Right hindlimb (tissue), 1 donor: ENCODE data around the gene OR2A25.
"Not testable (repeated sequence)": the region's sequence is repeated elsewhere in the genome, so short reads cannot be mapped to it uniquely, and the experiment has no call there.

ENCODE experiments used
- DNase-seq: peaks from one replicate; pipeline ENCODE4 v3.0.0-alpha.2; 2018

OR2A25 gene, protein sequence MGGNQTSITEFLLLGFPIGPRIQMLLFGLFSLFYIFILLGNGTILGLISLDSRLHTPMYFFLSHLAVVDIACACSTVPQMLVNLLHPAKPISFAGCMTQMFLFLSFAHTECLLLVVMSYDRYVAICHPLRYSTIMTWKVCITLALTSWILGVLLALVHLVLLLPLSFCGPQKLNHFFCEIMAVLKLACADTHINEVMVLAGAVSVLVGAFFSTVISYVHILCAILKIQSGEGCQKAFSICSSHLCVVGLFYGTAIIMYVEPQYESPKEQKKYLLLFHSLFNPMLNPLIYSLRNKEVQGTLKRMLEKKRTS

DNA sequence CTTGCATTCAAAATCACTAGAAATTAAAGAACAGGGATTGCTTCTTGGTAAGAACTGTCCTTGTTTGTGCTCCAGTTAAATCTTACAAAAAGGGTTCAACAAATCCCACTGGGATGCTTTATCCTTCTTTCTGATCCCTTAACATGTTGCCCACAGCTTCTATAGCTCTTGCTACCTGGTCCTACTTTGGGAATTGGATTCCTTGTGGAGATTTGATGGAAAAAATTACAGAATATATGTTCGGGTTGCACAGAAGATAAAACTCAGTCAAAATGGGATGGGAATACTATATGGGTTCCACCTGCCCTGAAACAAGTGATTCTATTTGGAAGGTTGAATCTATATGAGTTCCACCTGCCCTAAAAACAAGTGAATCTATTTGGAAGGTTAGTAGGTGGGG is at the start of gene OR2A25:
Gene OR2A25, plus strand, starts transcription at position 301 of the 400 bp plus-strand sequence. CDS start 4,409 bp downstream, outside the sequence.
- DNase-seq: no peak

DNA sequence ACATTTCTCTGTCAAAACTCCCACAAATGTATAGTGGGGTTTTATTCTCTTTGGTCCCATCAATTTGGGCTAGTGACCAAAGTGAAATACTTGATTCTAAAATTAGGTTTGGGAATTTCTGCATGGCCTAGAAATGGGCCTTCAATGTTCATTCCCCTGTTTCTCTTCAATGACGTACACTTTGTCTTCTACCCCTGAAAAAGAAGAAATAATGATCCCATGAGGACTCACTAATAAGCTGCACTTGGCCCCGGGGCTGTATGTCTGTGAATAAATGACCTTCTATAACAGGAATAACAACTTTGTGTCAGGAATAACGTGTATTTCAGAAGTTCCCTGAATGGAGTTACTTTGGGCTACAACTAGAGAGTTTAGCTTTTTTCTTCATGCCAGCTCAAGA is 49.3 kb upstream of the OR2A25 start:
- no peak for DNase-seq

DNA sequence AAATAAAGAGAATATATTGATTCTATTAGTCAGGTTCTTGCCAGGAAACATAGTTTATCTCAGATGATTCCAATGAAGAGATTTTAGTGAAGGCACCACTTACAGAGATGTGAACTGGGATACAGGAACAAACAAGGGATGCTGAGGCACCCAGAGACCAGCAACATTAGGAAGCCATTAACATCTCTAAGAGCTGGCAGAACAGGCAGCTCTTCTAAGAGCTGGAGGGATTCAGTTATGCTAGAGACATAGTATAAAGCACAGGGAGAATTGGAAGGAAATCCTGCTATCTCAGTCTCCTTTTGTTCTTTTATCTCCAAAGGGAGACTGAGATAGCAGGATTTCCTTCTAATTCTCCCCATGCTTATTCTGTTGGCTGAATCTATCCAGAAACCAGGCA is 47.4 kb upstream of the OR2A25 start:
- DNase-seq: no peak

DNA sequence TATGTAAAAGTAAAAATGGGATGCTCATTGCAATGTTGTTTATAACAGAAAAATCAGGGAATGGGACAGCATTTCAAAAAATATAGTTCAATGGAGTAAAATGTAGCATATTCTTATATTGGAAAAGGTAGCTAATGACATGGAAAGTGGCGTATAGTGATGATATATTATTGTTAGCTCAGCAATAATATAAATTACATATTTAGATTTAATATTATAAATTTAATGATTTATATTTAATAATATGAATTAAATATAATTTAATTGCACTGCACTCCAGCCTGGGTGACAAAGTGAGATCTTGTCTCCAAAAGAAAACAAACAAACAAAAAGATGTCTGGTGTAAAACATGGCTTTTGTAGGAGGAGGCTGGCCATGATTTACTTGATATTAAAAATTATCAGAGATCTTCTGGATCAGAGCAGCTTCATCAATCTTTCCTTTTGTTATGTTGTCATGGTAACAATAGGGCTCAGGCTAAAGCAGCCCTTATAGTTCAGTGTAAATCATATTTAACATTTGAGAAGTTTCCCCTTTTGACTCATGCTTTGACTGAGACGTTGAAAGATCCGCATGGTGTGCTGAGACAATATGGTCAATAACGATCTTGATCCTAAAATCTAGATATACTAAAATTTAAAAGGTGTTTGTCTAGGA is 46.3 kb upstream of the OR2A25 start:
- DNase-seq: no peak

DNA sequence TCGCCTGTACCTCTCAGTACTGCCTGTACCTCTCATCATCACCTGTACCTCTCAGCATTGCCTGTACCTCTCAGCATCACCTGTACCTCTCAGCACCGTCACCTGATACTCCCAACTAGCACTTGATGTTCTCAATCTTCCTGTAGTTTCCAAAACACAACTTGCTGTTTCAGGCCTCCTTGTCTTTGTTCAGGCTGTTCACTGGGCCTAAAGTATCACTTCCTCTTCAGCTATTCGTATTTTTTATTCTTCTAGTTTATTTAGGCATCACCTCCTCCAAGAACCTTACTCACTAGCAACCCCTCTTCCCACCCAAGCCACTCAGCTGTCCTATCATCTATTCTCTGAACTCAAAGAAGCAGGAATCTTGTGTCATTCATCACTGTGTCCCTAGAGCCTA is 45.4 kb upstream of the OR2A25 start:
- DNase-seq: no peak

DNA sequence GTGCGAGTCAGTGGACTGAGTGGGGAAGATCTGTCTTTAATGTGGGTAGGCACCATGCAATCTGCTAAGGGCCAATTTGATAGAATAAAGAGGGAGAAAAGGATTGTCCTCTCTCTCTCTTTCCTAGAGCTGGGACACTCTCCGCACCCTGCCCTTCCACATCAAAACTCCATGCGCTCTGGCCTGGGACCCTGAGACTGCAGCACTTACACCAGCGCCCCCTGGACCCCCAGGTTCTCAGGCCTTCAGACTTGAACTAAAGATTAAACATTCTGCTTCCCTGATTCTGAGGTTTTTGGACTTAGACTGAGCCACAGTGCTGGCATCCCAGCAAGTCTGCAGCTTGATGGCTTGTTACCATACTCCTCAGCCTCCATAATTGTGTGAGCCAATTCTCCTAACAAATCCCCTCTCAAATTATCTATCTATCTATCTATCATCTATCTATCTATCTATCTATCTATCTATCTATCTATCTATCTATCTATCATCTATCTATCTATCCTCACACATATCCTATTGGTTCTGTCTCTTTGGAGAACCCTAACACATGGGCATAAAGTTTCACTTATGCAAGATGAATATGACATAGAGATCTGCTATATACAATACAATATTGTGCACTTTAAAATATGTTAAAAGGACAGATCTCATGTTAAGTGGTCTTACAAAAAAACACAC is 43.3 kb upstream of the OR2A25 start:
- no peak for DNase-seq

DNA sequence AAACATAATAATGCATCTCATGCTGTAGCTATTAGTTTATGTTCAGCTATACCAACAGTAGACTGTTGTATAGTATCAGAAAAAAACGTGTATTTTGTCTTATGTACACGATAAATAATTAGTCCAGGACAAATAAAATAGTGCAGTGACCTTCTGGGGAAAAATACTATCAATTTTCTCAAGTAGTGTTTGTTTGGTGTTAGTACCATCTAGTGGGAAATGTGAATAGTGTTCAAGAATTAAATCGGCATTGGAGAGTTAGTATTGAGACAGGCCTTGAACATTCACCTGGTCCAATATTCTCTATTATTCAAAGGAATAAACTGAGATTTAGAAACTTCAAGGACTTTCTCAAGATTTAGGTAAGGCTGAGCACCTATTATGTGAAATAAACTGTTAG is 42.5 kb upstream of the OR2A25 start:
- DNase-seq: no peak

DNA sequence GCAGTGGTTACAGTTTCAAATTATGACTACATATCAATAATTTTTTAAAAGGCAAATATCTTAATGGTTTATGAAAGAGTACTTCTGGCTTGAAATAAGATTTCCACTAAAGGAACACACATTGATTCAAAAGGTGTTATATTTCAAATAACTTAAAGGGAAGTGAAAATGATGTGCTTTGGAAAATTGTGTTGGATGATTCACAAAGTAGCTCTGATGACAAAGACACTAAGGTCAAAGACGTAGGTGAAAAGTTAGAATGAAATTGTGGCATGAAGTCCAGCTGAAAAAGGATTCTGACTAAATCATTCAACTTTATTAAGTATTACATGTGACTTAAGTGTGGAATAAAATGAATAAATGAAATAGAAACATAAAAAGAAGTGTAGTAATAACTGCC is 41.6 kb upstream of the OR2A25 start:
- no peak for DNase-seq

DNA sequence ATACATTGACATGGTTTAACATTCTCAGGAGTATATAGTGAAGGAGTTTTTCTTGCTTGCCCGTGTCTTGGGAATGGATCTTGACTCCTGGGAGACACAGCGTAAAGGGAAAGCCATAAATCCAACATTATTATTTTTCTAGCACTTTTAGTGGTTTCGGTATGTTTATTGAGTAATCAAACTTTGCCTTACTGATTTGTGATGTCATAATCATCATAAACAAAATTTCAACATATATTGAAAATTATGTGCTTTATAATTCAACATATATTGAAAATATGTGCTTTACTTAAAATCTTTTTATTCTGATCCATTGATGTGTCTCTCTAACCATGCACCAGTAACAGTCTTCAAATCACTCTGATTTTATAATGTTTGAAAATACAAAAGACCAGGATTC is 41.1 kb upstream of the OR2A25 start:
- DNase-seq: no peak

DNA sequence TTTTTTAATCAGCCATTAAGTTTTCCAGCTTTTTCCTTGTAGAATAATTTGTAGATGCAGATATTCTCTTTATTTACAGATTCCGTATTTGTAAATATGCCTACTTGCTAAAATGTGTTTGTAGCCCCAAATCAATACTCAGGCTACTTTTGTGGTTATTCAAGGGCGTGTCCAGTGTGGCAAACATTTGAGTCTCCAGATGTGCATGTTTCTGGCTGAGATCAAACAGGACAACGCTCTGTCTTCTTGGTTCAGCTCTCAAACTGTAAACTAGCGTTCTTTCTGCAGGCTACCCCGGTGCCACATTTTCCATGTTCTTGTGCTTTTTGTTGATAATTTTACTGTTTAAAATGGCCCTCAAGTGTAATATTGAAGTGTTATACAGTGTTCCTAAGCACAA is 37.1 kb upstream of the OR2A25 start:
- DNase-seq: no peak

DNA sequence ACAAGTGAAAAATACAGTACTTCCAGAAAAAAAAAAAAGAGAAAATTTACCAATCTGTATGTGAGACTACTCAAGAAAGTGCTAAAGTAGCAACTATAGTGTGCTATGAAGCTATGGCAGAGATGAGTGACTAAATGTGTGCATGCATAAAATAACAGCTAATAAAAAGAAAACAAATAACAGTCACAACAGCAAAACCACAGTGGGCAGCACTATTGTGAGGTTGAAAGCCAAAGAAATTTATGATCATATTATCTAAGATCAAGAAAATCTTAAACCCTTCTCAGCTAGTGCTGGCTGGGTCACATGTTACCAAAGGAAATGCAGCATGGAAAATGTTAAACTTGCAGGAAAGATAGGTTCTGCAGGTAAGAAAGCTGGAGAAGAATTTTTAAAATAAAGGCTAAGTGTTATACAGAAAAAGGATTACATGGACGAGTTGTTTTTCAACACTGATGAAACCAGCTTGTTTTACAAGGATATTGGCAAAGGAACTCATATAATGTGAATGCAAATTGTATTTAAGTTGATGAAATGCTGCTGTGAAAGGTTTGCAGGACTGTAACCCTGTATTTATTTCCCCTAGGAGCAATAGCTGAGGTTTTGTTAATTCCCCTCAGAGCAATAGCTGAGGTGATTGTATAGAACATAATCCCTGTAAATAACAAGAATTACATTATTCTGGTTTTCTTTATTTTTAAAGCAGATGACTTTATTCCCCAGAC is 36.5 kb upstream of the OR2A25 start:
- DNase-seq: no peak

DNA sequence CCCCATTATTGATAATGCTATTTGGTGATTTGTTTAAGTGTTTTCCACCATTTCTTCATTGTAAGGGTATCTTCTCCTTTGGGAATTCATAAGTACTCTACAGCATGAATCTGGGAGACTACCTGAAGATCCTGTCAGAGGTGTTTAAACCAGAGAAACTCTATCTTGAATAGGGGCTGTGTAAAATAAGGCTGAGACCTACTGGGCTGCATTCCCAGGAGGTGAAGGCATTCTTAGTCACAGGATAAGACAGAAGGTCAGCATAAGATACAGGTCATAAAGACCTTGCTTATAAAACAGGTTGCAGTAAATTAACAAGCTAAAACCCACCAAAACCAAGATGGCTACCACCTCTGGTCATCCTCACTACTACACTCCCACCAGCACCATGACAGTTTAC is 34.2 kb upstream of the OR2A25 start:
- no peak for DNase-seq

DNA sequence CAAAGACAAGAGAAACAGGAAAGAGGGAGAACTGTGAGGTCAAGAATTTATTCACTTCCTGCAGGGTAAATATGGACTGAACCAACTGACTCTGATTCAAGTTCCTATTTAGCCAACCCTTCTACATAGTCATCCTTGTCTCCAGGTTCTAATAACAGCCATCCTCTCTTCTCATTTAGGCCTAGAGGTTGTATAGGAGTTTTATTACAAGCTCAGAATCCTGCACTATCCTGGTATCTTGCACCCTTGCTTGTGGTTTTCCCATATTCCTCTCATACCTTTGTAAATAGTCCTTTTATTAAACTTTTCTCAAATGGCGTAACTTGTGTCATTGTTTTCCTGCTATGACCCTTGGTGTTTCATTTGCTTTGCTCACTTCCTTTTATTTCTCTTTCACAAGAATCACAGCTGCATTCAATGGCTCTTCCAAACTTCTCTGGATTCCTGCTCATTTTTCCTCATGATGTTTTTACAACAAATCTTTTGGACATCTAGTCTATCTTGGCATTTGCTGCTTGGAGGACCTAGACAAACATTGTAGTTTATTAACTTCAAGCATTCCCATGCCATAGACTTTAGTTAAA is 33.2 kb upstream of the OR2A25 start:
- DNase-seq: no peak

DNA sequence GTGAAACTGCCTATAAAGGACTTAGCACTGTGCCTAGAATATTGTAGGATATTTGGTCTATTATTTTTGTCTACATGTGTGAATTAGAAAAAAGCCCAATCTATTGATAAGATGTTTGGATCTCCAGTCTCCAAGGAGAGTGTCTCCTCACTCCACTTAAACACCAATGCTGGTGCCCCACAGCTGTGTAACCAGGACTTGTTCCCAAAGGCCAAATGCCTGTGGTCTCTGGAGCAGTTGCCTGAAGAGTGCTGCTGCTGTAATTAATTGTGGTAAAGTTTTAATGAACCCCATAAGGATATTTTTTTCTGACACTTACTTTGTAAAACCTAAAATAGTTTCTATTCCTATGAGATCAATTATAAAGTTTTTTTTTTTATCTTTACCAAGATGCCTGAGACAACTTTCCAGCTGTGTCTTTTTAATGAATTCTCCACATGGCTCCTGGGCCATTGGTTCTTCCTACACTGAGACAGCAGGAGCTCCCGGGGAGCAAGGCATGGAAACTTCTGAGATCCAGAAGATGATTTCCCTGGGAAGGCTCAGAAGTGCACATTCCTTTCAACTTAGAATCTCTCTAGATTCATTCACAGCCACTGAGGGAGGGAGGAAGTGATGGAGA is 32.1 kb upstream of the OR2A25 start:
- DNase-seq: no peak

DNA sequence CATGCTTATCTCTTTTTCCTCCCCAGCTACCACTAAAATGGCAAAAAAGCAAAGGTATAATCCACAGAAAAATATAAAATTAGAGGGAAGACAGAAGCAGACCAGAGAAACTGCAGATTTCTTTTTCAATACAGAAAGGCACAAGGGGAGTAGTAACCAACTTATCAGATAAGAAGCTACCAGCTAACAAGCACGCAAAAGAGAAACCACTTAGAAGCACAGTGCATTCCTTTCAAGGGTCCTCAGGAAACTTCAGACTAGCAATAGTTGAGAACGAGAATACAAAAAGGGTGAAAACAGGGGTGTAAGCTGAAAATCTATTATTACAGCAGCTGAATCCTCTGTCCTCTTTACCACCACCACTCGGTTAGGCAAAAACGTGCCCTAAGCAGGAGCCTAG is 30.7 kb upstream of the OR2A25 start:
- no peak for DNase-seq

DNA sequence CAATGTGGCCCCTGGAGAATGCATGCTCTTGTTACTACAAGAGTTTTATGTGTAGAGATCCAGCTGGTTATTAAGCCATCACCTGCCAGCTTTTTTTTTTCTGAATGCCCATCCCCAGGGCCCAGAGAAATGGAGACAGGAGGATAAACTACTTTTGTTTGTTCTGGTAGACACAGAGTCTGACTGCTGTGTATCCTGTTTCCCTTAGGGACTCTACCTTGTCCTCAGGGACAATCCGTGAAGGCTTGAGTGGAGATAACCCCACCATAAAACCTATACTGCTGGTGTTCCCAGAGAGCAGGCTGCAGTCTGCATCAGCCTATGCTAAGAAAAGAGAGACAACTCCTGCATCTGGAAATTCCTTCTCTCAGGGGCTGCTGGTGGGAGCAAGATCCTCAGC is 21.0 kb upstream of the OR2A25 start, which contains the start of gene OR2A5:
Gene OR2A5, plus strand, starts transcription at position 301 of the 400 bp plus-strand sequence. CDS start 1,454 bp downstream, outside the sequence.
- no peak for DNase-seq

DNA sequence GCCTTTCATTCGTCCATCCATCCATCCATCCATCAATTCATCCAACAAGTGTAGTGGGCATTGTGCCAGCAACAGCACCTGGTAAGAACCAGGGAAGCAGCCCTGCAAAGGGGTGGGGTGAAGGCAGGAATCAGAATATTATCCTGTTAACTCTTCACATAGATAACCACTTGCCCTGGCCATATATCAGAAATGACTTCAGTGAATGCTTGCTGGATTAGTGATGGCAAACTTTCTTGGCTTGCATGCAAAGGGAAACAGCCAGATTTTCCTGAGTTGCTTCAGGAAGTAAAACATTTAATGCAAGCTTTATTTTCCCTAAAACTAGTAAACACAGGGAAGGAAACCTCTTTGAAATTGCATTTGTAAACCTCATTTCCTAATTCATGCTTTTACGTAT is 20.1 kb upstream of the OR2A25 start:
- DNase-seq: no peak

DNA sequence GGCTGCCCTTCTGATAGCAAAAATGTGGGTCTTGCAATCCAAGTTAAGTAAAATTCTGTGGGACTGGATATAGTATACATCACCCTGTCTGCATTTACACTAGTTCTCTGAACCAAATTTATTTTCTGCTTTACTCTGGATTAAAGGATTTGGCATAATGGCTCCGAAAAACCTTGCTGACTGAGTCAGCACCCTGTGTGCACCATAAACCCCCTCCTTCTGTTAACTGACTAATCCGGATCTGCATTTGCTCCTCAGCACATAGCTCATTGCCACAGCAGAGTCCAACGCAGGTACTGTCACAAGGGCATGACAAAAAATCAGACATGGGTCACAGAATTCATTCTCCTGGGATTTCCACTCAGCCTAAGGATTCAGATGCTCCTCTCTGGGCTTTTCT is 19.5 kb upstream of the OR2A25 start:
- DNase-seq: no peak

DNA sequence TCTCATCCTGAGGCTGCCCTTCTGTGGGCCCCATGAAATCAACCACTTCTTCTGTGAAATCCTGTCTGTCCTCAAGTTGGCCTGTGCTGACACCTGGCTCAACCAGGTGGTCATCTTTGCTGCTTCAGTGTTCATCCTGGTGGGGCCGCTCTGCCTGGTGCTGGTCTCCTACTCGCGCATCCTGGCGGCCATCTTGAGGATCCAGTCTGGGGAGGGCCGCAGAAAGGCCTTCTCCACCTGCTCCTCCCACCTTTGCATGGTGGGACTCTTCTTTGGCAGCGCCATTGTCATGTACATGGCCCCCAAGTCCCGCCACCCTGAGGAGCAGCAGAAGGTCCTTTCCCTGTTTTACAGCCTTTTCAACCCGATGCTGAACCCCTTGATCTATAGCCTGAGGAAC is 18.7 kb upstream of the OR2A25 start:
- DNase-seq: not testable (repeated sequence)

DNA sequence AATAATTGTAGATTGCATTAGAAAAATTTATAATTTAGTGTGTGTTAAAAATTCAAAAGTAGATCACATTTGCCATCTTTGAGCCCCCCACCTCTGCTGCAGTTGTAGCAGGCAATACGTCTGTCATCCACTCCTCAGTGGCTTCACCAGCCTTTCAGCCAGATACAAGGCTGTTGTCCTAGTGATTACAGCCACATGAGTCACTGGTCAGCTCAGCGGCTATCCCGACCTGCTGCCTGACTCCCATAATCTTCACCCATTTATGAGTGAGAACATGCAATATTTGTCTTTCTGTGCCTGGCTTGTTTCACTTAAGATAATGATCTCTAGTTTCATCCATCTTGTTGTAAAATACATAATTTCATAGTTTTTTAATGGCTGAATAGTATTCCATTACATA is 11.7 kb upstream of the OR2A25 start:
- no peak for DNase-seq

DNA sequence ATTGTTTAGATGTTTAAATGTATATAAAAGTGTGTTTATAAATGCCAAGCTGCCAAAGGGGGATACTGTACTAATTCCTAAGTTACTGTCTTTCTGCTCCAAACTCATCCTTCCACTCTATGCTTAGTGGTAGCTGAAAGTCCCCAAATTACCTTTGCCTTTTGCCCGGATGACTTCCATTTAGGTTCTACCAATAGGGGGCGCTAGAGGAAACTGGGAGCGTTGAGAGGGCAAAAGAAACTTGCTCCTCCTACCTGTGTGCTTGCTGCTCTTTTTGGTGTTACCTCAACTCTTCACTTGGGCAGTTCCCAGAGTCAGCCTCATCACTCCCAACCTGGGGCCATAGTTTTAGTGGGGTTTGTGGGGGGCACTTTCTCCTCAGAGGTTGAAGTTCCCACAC is 5.9 kb upstream of the OR2A25 start:
- DNase-seq: no peak

DNA sequence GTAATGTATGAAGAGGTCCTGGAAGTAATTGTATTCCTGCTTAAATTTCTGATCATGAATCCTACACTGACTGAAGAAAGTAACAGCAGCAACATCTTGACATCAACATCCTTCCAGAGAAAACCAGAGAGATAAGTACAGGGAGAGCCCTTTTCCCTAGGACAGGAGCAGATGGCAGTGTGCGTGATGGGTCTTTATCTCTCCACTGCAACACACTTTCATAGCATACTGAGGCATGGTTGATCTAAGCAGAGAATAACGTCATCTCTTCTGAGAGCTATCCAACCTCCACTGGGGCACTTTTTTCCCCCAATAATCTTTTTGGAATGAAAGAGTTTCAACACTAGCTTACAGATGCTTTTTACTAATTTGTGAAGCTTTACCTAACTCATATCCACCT is 342 bp downstream of the OR2A25 start:
- no peak for DNase-seq

DNA sequence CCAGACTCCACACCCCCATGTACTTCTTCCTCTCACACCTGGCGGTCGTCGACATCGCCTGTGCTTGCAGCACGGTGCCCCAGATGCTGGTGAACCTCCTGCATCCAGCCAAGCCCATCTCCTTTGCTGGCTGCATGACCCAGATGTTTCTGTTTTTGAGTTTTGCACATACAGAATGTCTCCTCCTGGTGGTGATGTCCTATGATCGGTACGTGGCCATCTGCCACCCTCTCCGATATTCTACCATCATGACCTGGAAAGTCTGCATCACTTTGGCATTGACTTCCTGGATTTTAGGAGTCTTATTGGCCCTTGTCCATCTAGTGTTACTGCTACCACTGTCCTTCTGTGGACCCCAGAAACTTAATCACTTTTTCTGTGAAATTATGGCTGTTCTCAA is 4.8 kb downstream of the OR2A25 start:
- DNase-seq: no peak
